MM.1S (cell line): ENCODE results near the gene CREBBP.

Experiments used
- DNase-seq: peaks from one replicate; pipeline ENCODE4 v3.0.0-alpha.2; 2015
- H2AFZ ChIP-seq: fragments of 300-600 bp; sonication (generic); 2 replicates; pipeline ENCODE4 v1.6.0; 2016; ENCODE audit warnings: antibody characterized with exemption, low read length
- H3F3A ChIP-seq: fragments of 300-600 bp; sonication (generic); 2 replicates; pipeline ENCODE4 v1.6.1; 2016; ENCODE audit warnings: mild to moderate bottlenecking, antibody characterized with exemption, low read length, moderate library complexity, mixed read lengths; ENCODE audit not compliant: insufficient read depth
- H3K27ac ChIP-seq: fragments of 300-600 bp; sonication (generic); 2 replicates; pipeline ENCODE4 v1.5.1; 2016; ENCODE audit warnings: mild to moderate bottlenecking, low read length
- H3K27me3 ChIP-seq: fragments of 300-600 bp; sonication (generic); replicated peaks from 2 replicates; pipeline ENCODE4 v1.6.0; 2016; ENCODE audit warnings: low read length; ENCODE audit not compliant: insufficient read depth
- H3K36me3 ChIP-seq: fragments of 300-600 bp; sonication (generic); replicated peaks from 2 replicates; pipeline ENCODE4 v1.6.1; 2016; ENCODE audit warnings: mild to moderate bottlenecking, low read length, mixed read lengths; ENCODE audit not compliant: insufficient read depth
- H3K4me1 ChIP-seq: fragments of 300-600 bp; sonication (generic); 2 replicates; pipeline ENCODE4 v1.6.1; 2016; ENCODE audit warnings: low read length, mixed read lengths
- H3K4me2 ChIP-seq: fragments of 300-600 bp; sonication (generic); 2 replicates; pipeline ENCODE4 v1.6.0; 2016; ENCODE audit warnings: low read depth, low read length
- H3K4me3 ChIP-seq: fragments of 300-600 bp; sonication (generic); 2 replicates; pipeline ENCODE4 v1.5.1; 2016; ENCODE audit warnings: low read length, mixed read lengths
- H3K79me2 ChIP-seq: fragments of 300-600 bp; sonication (generic); 2 replicates; pipeline ENCODE4 v1.6.1; 2016; ENCODE audit warnings: mixed run types, low read length, mixed read lengths
- H3K9ac ChIP-seq: fragments of 300-600 bp; sonication (generic); 2 replicates; pipeline ENCODE4 v1.6.1; 2016; ENCODE audit warnings: low read length, mixed read lengths
- H3K9me2 ChIP-seq: fragments of 300-600 bp; sonication (generic); replicated peaks from 2 replicates; pipeline ENCODE4 v1.6.1; 2016; ENCODE audit warnings: mild to moderate bottlenecking, low read length, mixed read lengths; ENCODE audit not compliant: insufficient read depth
- H3K9me3 ChIP-seq: fragments of 300-600 bp; sonication (generic); replicated peaks from 2 replicates; pipeline ENCODE4 v1.6.1; 2016; ENCODE audit warnings: mild to moderate bottlenecking, low read length, mixed read lengths; ENCODE audit not compliant: insufficient read depth
- H4K20me1 ChIP-seq: fragments of 300-600 bp; sonication (generic); 2 replicates; pipeline ENCODE4 v1.6.1; 2016; ENCODE audit warnings: mild to moderate bottlenecking, low read length, moderate library complexity, mixed read lengths; ENCODE audit not compliant: insufficient read depth
- EZH2 ChIP-seq: fragments of 300-600 bp; sonication (generic); optimal IDR thresholded peaks from 2 replicates; pipeline ENCODE3; 2017; ENCODE audit warnings: low read depth, mild to moderate bottlenecking, antibody characterized with exemption, low read length, mixed read lengths
- EZH2phosphoT487 ChIP-seq: fragments of 300-600 bp; sonication (generic); IDR thresholded peaks from 2 replicates; pipeline ENCODE4 v1.6.1; 2018; ENCODE audit warnings: antibody characterized with exemption, low read length
- TF ChIP-seq, protein P1 (sequence below): fragments of 300-600 bp; sonication (generic); IDR thresholded peaks from 2 replicates; pipeline ENCODE4 v1.5.1; 2016; ENCODE audit warnings: antibody characterized with exemption, low read length, mixed read lengths

Gene CREBBP

DNA sequence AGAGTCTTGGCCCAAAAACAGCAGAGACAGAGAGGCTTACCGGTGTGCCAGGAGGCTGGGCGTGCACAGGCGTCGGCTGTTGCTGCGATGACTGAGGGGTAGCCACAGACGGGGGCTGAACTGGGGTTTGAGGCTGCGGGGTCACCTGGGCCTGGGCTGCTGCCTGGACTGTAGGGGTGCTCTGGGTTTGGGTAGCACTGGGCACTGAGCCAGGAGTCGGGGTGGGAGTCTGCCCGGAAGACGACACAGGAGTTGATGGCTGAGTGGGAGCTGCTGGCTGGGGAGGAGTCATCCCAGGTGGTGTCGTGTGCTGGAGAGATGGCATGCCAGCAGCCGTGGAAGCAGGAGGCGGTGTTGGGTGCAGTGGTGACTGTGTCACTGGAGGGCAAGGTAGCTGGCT is 110.0 kb downstream of the CREBBP start:
- no peak overlapping the region for H3K27ac ChIP-seq
- H3F3A ChIP-seq, result no peaks in the 10 kb centered on the region
- H3K4me3 ChIP-seq, result no peak overlapping the region
- H3K79me2 ChIP-seq, result no peaks in the 10 kb centered on the region; the same call in 1 of the 2 replicates
- TF ChIP-seq, protein P1, sequence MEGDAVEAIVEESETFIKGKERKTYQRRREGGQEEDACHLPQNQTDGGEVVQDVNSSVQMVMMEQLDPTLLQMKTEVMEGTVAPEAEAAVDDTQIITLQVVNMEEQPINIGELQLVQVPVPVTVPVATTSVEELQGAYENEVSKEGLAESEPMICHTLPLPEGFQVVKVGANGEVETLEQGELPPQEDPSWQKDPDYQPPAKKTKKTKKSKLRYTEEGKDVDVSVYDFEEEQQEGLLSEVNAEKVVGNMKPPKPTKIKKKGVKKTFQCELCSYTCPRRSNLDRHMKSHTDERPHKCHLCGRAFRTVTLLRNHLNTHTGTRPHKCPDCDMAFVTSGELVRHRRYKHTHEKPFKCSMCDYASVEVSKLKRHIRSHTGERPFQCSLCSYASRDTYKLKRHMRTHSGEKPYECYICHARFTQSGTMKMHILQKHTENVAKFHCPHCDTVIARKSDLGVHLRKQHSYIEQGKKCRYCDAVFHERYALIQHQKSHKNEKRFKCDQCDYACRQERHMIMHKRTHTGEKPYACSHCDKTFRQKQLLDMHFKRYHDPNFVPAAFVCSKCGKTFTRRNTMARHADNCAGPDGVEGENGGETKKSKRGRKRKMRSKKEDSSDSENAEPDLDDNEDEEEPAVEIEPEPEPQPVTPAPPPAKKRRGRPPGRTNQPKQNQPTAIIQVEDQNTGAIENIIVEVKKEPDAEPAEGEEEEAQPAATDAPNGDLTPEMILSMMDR, result no peak
- TF ChIP-seq EZH2, result no peak
- TF ChIP-seq EZH2phosphoT487, result no peak
- H3K9me3 ChIP-seq, result no peaks in the 10 kb centered on the region
- no peaks in the 10 kb centered on the region for H3K4me1 ChIP-seq
- no peaks in the 10 kb centered on the region for H3K9me2 ChIP-seq
- H3K36me3 ChIP-seq, result peaks cover 9% of the 10 kb centered on the region; the same call in 1 of the 2 replicates
- no peak for DNase-seq
- H2AFZ ChIP-seq, result no peak overlapping the region
- no peaks in the 10 kb centered on the region for H4K20me1 ChIP-seq
- H3K27me3 ChIP-seq, result no peaks in the 10 kb centered on the region
- no peak overlapping the region for H3K9ac ChIP-seq
- H3K4me2 ChIP-seq, result no peak overlapping the region

DNA sequence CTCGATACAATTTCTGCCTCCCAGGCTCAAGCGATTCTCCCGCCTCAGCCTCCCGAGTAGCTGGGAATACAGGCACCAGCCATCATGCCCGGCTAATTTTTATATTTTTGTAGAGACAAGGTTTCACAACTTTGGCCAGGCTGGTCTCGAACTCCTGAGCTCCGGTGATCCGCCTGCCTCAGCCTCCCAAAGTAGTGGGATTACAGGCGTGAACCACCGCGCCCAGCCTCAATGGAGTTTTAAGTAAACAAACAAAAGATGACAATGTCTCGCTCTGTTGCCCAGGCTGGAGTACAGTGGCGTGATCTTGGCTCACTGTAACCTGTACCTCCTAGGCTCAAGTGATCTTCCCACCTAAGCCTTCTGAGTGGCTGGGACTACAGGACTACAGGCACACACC is 110.6 kb downstream of the CREBBP start:
- Histone ChIP-seq H3K4me1 (no peaks in the 10 kb centered on the region), H3K79me2 (no peaks in the 10 kb centered on the region), H3K36me3 (peaks cover 9% of the 10 kb centered on the region; the same call in 1 of the 2 replicates), H3K4me3 (no peak overlapping the region), H3K4me2 (no peak overlapping the region), H3K27me3 (no peaks in the 10 kb centered on the region), H3K9me3 (no peaks in the 10 kb centered on the region), H3K27ac (no peak overlapping the region), H3K9ac (no peak overlapping the region), H3F3A (no peaks in the 10 kb centered on the region), H3K9me2 (no peaks in the 10 kb centered on the region), H2AFZ (no peak overlapping the region), H4K20me1 (no peaks in the 10 kb centered on the region)
- DNase-seq, result no peak
- TF ChIP-seq EZH2phosphoT487, result no peak

DNA sequence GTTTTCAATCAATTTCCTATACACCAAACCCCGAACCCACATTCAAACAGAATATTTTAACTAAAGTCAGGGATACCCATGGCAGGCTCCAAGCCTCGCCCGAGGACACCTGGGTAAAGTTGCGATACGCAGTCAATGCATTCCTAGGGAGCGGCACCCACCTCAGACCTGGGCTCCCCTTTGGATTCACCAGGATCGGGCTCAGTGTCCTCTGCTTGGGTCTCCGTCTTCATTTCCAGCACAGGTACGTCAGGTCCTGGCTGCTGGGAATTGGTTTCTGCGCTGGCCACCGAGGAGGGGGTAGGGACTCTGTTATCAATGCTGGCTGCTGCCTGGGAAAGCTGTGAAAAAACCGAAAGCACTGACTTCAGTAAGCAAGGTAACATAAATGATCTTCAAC is 111.5 kb downstream of the CREBBP start:
- no peak overlapping the region for H2AFZ ChIP-seq
- H3K27me3 ChIP-seq, result no peaks in the 10 kb centered on the region
- peaks cover 9% of the 10 kb centered on the region; the same call in 1 of the 2 replicates for H3K36me3 ChIP-seq
- no peak overlapping the region for H3K9ac ChIP-seq
- TF ChIP-seq, protein P1, result no peak
- TF ChIP-seq EZH2phosphoT487 (no peak), EZH2 (no peak)
- H3K4me1 ChIP-seq, result no peaks in the 10 kb centered on the region
- H3K9me3 ChIP-seq, result no peaks in the 10 kb centered on the region
- no peaks in the 10 kb centered on the region for H3K9me2 ChIP-seq
- H3F3A ChIP-seq, result no peaks in the 10 kb centered on the region
- H3K4me2 ChIP-seq, result no peak overlapping the region
- H4K20me1 ChIP-seq, result no peaks in the 10 kb centered on the region
- H3K27ac ChIP-seq, result no peak overlapping the region
- H3K79me2 ChIP-seq, result no peaks in the 10 kb centered on the region
- DNase-seq, result no peak
- H3K4me3 ChIP-seq, result no peak overlapping the region

DNA sequence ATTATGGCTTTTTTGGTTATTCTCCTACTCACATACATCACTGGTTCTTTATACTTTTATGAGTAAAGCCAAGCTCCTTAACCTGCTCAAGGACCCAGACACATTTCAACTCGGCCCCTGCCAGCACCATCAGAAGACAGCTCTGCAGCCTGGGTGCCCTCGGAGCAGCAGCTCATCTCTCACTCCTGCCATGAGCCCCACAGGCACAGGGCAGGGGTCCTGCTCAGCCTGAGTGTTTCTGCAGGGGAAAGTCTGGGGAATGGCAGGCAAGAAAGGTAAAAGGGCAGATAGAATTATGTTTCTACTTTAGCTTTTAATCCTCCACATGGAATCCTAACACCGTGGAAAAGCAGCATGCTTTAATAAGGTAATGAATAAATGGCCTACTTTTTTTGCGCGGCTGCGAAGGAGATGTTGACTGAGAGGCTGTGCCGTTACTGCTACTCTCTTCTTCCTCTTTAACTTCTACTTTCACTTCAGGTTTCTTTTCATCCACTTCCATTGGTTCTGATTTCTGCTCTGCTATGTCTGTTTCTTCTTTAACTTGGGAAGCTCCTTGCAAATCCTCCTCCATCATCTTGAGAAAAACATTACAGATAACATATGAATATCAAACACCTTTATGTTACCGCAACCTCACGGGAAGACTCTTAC is 113.1 kb downstream of the CREBBP start:
- Histone ChIP-seq H3K9me2 (no peaks in the 10 kb centered on the region), H3F3A (no peaks in the 10 kb centered on the region), H3K4me2 (no peak overlapping the region), H3K4me1 (no peaks in the 10 kb centered on the region), H3K36me3 (no peaks in the 10 kb centered on the region; the same call in 1 of the 2 replicates), H4K20me1 (no peaks in the 10 kb centered on the region), H2AFZ (no peak overlapping the region), H3K9ac (no peak overlapping the region), H3K27ac (no peak overlapping the region), H3K4me3 (no peak overlapping the region), H3K9me3 (no peaks in the 10 kb centered on the region), H3K27me3 (no peaks in the 10 kb centered on the region), H3K79me2 (no peaks in the 10 kb centered on the region)
- TF ChIP-seq EZH2 (no peak), EZH2phosphoT487 (no peak)
- TF ChIP-seq, protein P1, result no peak
- DNase-seq, result no peak
